Right lung (tissue), 5 donors: Measurements from ENCODE around the gene OMD. TPM values are rescaled to one million over a fixed set of nuclear protein-coding genes. Genes with fewer than 3 reads are reported as not detected.

ENCODE experiments used
- DNase-seq, 2 donors: peaks; one replicate each; pipeline ENCODE4 v3.0.0-alpha.2; 2013
- polyA plus RNA-seq, 5 donors: library from polyadenylated mRNA; unstranded; fragments of 120-200 nt; gene quantifications; one replicate each; pipeline versions ENCODE4 v1.2.1 to v1.2.3, GENCODE V29; 2013; ENCODE audit warnings: inconsistent platforms in 1 of 5, low replicate concordance in 1 of 5; ENCODE audit not compliant: insufficient read length in 5 of 5, insufficient read depth in 1 of 5

The OMD gene
- polyA plus RNA-seq, 5 donors = 0.85 to 1.4 (median 1.2) TPM

DNA sequence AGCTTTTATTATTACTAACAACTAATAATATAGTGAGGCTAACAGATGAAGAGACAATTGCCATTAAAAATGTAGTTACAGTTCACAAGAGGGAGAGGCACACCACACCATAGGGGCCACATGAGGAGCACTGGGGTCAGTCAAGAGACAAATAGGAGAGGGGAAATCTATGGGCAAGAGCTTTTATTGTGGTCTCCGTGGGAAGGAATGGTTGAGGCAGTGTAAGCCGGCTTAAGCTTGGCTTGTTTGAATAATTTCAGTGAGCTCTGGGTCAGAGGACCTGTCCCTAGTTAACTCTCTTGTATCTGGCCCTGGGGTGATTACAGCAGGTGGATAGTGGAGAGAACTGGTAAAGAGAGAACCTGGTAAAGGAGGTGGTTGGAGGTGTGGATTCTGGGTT lies 55.2 kb downstream of the OMD start:
- DNase-seq = no peak

Other genes with a start within 250 kb of the OMD start
- gene IARS1, start 130.8 kb downstream of the OMD start, polyA plus RNA-seq = 10 to 100 TPM; 71.8 to 92.2 (median 85.6) TPM
- gene NOL8, start 99.1 kb downstream of the OMD start, polyA plus RNA-seq = 10 to 100 TPM; 40.5 to 61.8 (median 57.9) TPM
- 1 to 10 TPM; 3.5 to 7.0 (median 5.9) TPM for gene CENPP, start 98.5 kb downstream of the OMD start, polyA plus RNA-seq
- 100 to 1,000 TPM; 136 to 201 (median 147) TPM for gene OGN, start 19.9 kb downstream of the OMD start, polyA plus RNA-seq
- gene ASPN, start 58.0 kb upstream of the OMD start, polyA plus RNA-seq = 10 to 100 TPM in 1 of 5 donors, 1 to 10 TPM in 4; 5.8 to 13.9 (median 7.4) TPM
- 10 to 100 TPM; 35.4 to 62.1 (median 47.5) TPM for gene ECM2, start 111.5 kb upstream of the OMD start, polyA plus RNA-seq
- gene IPPK, start 245.7 kb upstream of the OMD start, polyA plus RNA-seq = 10 to 100 TPM in 2 of 5 donors, 1 to 10 TPM in 3; 8.8 to 10.8 (median 9.5) TPM